OCI-LY3 (cell line): Measurements from ENCODE around the gene JPH3.

Experiments
- EZH2phosphoT487 ChIP-seq: fragments of 200-600 bp; shearing (Covaris generic); IDR thresholded peaks from 2 replicates; pipeline ENCODE4 v1.6.1; 2018; ENCODE audit warnings: antibody characterized with exemption, mixed run types, low read depth
- TF ChIP-seq, protein P1 (sequence below): fragments of 200-600, 300-600 bp; sonication (generic); IDR thresholded peaks from 2 replicates; pipeline ENCODE4 v1.5.1; 2014; ENCODE audit warnings: antibody characterized with exemption, low read length, low read depth

DNA sequence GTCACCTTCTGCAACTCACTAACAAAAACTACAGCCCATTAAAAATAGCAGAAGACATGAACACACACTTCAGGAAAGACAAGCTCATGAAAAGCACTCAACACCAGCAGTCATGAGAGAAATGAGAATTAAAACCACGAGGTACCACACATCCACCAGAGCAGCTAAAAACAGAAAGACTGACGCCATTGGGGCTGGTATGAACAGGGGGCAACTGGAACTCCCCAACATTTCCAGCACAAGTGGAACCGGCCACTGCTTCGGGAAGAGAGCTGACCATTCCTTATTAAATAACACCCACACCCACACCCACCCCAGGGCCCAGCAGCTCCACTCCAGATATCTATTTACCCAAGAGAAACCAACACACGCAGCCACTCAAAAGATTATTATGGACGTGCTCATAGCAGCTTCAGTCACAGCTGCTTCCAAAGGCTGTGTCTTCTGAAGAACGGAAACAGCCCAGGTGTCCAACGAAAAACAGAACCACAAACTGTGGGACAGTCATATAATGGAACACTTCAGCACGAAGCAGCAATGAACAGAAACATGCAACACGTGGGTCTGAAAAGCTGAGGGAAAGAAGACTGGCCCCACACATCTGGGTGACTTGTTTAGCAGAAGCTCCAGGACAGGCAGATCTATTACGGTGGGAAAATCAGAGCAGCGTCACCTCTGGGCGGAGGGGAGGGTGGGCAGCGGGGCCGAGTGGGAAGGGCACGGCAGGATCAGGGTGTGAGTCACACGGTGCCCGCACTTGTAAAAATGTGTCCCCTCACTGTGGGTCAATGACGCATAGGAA, 122.4 kb downstream of the JPH3 start:
- TF ChIP-seq, protein P1, sequence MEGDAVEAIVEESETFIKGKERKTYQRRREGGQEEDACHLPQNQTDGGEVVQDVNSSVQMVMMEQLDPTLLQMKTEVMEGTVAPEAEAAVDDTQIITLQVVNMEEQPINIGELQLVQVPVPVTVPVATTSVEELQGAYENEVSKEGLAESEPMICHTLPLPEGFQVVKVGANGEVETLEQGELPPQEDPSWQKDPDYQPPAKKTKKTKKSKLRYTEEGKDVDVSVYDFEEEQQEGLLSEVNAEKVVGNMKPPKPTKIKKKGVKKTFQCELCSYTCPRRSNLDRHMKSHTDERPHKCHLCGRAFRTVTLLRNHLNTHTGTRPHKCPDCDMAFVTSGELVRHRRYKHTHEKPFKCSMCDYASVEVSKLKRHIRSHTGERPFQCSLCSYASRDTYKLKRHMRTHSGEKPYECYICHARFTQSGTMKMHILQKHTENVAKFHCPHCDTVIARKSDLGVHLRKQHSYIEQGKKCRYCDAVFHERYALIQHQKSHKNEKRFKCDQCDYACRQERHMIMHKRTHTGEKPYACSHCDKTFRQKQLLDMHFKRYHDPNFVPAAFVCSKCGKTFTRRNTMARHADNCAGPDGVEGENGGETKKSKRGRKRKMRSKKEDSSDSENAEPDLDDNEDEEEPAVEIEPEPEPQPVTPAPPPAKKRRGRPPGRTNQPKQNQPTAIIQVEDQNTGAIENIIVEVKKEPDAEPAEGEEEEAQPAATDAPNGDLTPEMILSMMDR, result no peak
- no peak for TF ChIP-seq EZH2phosphoT487
